HuH-7 (cell line): ENCODE results near the gene PCCA.
"Not testable (repeated sequence)": the region's sequence is repeated elsewhere in the genome, so short reads cannot be mapped to it uniquely, and the experiment has no call there.

ENCODE experiments used
- DNase-seq: peaks from one replicate; pipeline ENCODE4 v3.0.0; 2011; ENCODE audit warnings: low spot score

Gene PCCA

DNA sequence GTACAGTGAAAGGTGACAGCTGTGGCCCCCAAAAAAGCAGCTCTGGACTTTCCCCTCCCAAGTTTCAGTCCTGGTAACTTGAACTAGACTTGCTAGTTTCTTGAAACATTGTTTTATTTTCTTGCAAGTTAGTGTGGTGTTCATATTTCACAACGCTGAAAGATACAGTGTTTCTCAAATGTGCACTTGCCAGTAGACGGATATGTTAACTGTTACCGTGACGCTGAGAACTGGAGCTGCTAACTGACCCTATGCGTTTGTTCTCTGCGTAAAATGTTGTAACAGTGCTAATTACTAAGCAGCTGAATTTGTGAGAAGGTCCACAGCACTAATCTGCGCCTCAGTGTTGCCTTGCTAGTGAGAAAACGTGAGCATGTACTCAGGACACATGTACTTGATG, 420.1 kb downstream of the PCCA start:
- no peak for DNase-seq

DNA sequence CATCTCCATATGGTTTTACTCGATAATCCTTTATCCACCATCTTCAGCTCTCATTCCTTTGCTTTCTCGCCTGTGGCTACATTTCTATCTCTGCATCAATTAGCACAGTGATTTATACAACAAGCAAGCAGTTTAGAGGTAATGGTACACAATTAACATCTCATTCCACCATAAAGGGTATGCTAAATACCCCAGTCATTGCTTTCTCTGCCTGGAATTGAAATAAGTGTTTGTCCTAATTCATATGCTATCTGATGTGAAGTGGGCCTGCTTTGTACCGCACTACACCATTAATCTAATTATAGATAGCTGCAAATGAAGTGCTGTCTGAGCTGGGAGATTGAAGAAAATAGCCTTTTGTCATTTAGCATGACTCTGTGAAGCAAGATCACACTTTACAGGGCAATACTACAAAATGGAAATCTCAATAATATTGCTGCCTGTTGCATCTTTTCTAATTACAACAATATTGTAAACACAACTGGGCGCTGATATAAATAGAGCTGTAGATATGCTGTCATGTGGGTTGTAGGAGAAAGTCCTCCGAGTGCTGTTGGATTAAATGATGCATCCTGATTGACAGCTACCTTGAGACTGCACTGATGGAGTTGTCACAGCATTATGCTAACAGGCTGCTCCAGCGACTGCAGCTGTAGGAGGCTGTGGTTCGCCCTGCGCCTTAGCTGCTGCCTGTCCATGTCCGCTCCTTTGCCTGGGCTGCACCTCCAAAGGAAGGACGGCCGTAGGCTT, 421.5 kb downstream of the PCCA start:
- DNase-seq = no peak

DNA sequence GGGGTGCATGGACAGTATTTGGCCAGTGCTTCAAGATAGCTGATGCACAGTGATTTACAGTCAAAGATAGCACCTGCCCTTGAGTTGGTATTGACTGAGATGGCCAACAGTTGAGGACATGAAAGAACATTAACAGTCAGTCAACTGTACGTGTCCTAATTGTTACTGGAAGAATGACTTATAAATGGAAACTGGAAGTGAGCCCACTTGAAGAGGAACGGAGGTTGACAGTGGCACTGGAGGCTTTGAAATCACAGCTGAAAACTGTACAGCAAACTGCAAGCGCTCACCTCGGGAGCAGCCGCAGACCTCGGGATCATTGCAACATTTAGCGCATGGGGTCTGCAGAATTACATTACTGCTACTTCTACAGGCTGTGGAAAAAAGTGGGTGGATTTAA, 422.6 kb downstream of the PCCA start:
- DNase-seq = no peak

DNA sequence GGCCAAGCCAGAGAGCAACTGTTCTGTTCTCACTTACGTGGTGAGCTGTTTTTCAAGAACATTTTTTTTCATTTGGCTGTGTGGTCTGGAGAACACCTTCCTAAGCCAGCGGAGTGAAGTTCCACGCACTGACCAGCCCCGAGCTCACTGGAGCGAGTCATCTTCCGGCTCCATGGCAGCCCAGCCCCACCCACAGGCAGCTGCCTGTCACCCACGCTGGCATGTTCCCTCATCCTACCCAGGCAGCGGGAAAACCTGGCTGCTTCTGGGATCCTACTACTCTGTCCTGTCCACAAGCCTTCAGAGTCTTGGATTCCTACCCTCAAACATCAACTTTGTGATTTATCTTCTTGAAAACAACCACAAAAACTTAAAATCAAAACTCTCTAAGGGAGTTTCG, 423.5 kb downstream of the PCCA start:
- DNase-seq = no peak

DNA sequence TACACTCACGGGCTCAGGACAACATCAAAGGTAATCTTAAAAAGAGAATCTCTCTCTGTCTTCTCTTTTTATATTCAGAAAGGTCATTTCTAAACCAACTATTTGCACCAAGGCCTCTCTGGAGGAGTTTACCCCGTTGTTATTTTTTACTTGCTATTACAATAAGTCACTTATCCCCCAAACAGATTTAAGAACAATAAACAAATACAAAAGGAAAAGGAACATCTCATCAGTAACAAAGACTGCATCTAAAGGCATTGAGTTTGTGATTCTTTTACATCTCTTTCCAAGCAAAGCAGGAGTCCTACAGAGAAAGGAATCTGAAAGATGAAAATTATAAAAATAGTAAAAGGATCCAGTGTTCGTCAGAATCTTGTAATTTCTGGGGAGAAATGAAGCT, 424.3 kb downstream of the PCCA start:
- no peak for DNase-seq

DNA sequence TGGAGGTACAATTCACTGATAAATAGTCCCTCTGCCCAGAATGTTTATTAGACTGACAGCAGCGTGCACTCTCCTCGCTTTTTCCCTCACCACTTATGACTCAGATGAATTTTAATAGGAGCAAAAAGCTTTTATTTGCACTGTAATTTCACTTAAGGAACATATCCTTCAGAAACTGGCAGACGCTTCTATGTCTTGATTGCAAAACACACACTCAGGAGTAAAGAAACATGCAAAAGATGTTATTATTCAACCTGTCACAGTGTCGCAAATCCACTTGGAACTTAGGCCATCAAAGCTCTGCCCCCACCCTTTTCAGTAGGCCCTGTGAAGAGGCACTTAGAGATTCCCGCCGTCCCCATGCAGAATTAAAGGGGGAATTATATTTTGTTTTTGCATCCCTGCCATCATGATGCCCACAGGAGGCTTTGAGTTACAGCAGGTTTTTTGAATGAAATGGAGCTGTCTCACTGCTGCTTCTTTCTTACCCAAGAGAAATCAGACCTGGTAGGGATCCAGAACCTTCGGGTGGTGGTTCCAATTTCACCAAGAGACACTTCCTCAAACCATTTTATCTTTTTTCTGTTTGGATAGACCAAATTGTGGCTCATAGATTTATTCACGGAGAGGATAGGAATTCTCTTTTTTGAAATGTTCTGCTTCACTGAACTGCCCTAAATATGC, 425.2 kb downstream of the PCCA start:
- no peak for DNase-seq

DNA sequence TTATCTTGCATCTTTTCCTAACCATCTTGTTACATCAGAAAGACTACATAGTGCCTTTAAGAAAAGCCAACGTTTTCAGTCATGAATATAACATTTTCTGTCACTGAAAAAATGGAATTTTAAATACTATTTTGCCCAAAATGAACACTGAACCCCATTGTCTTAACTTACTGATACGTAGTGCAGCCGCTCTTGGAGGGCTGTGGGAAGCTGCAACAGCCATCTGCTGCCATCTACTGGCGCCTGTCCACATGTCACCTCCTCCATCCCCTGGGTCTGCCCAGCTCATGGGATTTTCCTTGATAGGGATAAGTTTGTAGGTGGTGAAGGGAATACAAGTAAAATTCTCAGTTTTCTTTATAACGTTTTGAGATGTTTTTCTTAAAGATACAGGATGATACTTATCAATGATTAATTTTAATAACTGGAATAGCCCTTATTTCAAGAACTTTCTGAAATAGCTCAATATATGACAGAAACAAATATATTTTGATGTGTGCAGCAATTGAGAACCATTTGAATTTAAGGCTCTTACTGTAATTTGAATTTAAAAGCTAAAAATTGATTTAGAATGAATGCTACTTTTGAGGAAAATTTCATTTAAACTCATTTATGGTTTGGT, 426.0 kb downstream of the PCCA start:
- peak; percentile 78 for DNase-seq

DNA sequence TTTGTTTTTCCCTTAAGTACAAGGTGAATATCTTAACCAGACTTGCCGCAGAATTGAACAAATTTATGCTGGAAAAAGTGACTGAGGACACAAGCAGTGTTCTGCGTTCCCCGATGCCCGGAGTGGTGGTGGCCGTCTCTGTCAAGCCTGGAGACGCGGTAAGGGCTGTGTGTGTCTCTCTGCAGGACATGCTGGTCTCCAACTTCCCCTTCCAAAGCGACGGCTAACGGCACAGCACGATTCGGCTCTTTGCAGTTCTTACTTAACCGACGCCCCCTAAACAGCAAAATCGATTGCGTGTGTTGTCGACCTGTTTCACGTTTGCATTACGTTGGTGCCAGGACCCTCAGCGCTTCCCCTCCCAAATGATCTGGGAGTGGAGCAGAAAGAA, 426.5 kb downstream of the PCCA start:
- no peak for DNase-seq

DNA sequence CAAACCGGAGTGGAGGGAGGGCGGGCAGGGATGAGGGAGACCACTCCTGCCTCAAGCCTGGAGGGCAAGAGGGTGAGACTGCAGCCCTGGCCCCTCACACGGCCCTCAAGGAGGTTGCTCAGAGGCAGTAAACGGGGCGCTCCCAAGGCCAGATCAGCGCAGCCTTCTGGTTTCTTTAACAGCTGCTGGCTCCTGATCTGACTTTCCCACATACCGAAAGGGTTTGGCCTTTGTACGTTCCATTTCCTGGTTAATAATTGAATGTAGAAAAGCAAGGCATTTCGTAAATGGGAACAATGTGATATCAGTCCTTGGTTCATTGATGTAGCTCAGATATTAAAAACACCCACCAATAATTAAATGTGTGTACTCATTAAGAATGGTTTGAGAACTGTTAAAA, 428.2 kb downstream of the PCCA start:
- DNase-seq = peak; percentile 49

DNA sequence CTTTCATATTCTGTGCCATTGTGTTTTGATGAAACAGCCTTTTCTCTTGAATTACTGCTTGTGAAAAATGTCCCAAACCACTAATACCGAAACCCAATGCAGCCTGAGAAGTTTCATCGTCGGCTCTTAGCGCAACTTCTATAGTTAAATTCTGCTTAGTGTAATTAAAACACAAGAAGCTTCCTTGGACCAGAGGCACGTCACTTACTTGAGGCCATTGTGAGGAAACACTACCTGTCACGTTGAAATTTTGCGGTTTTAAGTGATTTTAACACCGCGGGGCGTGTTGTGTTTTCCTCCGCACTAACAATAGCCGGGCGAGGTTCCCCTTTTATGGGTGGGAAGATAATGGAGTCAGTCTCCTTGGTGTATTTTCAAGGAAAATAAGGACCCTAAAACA, 428.8 kb downstream of the PCCA start:
- no peak for DNase-seq

DNA sequence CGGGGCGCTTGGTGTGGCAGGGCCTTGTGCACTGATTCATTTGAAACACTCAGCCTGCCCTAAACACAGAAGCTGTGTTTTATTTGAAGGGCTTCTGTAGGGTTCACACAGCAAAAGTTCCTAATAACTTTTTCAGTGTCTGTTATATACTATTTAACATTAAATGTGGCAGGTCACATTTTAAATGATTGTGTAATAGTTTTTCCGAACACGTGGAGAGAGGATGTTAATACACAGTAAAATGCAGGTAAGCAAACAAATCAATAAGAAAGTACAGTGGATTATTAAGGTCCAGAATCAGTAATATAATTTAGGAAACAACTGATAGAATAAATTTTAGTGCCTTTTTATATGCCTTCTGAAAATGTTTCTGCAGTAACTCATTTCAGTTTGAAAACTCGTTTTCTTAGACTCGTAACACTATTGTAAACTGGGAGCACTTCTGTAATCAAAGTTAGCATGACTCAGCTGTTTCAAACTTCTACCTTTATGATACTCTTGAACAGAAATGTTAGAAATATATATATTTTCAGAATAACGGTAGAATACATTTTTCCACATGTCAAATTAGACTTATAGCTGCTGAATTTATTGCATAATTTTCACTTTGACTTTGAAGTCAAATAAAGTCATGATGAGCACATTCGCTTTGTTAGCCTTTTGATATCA, 429.6 kb downstream of the PCCA start:
- no peak for DNase-seq

DNA sequence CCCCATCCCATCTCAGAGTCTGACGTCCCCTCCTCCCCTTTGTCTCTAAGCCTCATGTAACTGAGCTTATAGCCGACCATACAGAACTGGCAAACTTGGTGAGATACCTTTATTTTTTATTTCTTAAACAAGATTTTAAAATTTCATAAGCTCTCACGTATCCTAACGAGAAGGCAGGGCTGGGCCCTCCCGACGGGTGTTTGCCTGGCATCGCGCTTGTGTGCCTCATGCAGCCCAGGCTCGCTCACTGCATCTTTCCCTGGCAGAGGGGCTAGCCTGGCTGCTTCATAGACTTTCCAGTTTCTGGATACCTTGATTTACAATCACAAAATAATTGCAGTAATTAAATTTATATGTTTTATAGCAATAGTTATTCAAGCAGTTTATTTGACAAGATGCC, 430.7 kb downstream of the PCCA start:
- no peak for DNase-seq

DNA sequence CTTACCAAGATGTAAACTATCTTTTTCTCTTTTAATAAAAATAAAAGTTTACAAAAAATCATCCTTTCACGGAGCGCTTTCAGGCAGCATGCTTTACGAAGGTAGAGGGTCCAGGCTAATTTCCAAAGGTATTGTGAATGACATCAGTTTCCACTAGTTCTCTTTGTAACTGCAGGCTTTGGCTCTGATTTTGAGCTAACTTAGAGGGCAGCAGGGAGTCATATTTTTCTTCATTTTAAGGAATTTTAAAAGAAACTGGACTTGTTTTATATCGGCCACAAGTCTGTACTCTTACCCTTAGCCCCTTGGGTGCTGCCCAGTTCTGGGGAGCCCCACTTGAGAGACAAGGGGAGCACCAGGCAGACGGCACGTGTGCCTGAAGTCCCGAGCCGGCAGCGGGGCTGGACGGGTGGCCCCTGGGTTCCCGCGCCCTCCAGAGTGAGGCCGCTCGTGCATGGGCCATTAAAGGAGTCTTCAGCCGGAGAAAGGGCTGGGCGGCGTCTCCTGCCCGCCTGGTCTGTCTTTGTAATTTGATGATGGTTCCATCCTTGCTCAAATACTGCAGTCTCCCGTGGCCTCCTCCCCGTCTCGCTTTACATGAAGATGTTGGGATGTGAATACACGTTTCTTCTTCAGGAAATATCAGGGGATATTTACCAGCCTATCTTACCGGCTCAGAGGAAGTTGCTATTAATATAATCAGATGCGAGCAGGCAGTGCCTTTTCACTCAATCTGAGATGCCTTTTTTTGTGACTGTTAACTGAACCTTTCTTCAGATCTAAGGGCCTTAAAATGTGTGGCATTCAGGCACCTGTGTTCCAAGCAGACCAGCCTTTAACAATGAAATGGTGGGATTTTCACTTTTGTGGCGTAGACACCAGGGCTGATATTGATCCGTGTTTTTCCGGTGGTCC, 432.3 kb downstream of the PCCA start:
- DNase-seq = no peak

DNA sequence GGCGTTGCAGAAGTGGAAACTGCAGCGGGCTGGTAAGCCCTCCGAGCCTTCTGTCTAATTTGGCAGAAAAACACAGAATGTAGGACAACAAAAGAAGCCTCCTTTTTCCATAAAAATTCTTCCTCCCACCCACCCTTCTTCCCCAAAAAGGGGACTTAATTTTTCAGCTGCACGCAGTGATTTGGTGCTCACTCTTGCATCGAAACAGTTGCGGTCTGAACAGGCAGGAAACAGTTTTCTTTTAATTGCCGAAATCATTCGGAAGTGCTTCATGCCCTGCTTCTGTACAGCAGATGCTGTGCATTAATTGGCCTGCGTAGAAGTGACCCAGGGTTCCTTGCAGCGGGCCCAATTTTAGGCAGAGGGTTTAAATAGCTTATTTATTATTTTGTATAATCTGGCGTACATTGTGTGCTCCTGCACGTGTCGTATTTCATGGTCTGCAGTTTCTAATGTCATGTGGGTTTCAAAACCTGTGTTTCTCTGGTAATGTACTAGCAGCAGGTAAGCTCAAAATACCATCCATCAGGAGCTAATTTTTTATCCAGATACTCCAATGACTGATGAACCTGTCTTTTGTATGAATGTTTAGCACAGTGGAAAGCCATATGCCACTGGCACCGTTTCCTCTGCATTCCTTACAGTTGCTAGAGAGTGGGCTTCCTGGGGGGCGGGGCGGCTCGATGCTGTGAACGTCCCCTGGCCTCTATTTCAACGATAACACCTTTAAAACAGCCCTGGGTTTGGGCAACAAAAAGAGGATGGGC, 433.1 kb downstream of the PCCA start:
- no peak for DNase-seq

DNA sequence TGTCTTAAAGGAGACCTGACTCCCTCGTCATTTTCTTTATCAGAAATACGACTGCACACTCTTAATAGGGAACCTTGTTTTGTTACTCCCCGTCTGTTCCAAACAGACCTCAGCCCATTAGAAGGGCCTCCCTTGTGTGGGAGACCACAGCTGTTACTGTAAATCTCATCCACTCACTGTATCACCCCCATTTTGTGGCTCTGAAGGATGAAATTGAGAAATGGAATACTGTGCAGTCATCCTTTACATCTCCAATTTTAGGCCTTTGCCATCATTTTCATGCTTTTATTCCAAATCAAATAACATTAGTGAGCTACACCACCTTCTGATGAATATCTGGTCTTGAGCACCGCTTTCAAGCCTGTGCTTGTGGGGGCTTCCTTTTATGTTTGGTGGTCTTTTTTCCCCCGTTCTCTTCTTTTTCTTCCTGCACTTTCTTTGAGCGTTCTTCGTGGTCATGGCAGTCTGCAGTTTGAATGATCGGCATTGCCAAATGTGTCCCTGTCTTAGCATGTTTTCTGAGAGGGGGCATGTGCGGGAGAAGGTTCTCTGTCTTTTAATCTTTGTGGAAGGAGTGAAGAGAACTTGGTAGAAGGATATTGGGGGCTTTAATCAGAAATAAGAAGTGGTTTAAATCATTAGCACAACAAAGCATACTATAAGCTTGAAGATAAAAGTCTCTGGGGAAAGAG, 433.9 kb downstream of the PCCA start:
- DNase-seq = no peak

DNA sequence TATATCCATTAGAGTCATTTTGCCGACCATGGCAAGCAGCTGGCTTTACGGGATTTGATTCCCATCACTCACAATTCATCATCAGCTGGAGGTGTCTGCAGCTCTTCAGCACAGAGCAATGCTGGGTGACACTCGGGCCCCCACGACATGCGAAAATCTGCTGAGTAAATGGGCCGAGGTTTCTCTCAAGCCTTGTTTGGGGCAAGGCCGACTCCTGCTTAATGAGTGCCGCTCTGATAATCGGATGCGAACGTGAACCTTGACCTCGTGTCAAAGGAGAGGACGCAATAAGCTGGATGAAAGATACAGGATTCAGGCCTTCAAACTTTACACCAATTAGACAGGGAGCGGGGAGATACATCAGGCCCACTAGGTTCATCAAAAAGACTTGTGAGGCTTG, 434.5 kb downstream of the PCCA start:
- DNase-seq = no peak

DNA sequence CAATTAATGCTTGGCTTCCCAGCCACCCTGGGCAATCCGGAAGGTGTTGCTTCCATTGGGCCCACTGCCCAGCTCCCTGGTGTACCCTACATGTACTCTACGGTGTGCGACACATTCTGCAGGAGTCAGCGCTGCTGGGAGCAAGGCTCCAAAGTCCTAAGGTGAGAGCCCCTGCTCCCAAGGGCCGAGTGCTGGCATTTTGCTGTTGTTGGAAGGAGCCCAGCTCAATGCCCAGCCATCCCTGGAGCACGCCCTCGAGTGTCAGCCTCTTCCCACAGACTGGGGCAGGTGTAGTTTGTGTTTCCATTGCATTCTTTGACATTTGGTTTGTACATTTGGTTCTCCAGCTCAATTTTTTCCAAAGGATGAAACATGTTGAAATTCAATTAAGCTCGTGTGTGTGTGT, 435.1 kb downstream of the PCCA start:
- DNase-seq = no peak

DNA sequence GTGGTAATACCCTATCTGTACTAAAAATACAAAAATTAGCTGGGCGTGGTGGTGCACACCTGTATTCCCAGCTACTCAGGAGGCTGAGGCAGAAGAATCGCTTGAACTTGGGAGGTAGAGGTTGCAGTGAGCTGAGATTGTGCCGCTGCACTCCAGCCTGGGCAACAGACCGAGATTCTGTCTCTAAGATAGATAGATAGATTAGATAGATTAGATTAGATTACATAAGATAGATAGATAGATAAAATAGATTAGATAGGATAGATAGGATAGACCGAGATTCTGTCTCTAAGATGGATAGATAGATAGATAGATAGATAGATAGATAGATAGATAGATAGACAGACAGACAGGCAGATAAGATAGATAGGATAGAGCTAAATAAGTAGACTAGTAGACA, 435.8 kb downstream of the PCCA start:
- DNase-seq = not testable (repeated sequence)

DNA sequence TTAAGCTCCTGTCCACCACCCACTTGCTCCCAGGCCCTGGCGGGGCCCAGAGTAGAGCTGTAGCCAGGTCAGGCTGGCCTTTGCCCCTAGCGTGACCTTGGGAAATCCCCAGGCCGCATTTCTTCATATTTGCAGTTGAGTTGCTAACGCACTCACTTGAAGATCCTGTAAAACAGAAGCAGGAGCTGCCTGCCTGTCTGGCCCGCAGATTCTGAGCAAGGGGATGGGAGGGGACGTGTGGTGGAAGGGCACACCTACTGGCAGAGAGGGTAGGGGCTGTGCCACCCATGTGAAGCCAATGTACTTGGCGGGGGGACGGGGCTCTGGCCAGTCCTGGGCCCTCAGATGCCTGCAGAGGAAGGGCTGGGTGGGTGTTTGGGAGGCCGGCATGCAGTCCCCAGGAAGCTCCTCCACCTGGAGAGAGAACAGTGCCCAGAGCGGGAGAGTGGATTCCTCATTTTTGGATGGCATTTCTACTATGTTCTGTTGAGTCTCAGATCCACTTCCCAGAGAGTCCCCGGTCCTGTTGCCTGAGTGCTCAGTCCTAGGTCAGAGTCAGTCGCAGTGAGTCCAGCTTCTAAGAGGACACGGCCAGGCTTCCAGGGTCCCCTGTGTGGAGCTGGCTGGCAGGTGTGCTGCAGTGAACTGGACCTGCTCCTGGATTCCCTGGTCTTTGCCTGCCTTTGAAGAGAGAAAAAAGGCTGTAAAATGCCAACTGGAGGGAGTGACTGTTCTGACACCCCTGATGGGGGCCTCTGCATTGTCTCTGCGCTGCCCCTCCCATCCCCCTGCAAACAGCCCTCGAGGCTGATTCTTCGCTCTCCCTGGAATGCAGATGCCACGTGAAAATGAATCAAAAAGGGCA, 436.8 kb downstream of the PCCA start:
- DNase-seq = peak; percentile 47
